Loucy (cell line): ENCODE data around the gene TENT5D.
"Not testable (repeated sequence)": the region's sequence is repeated elsewhere in the genome, so short reads cannot be mapped to it uniquely, and the experiment has no call there.

ENCODE experiments used
- H2AFZ ChIP-seq: fragments of 200-600 bp; sonication (generic); 2 replicates; pipeline ENCODE4 v1.6.0; 2016; ENCODE audit warnings: antibody characterized with exemption, mild to moderate bottlenecking, low read length, moderate library complexity
- H3F3A ChIP-seq: fragments of 200-600 bp; 2 replicates; pipeline ENCODE4 v1.6.0; 2016; ENCODE audit warnings: antibody characterized with exemption, low read depth, mild to moderate bottlenecking
- H3K27me3 ChIP-seq: fragments of 200-600 bp; sonication (generic); 2 replicates; pipeline ENCODE4 v1.6.1; 2014; ENCODE audit warnings: low read length, mild to moderate bottlenecking; ENCODE audit not compliant: insufficient read depth, poor library complexity, severe bottlenecking
- H3K36me3 ChIP-seq: fragments of 200-600 bp; sonication (generic); 2 replicates; pipeline ENCODE4 v1.6.1; 2016; ENCODE audit warnings: low read length; ENCODE audit not compliant: insufficient read depth
- H3K4me1 ChIP-seq: fragments of 200-600 bp; sonication (generic); 2 replicates; pipeline ENCODE4 v1.5.1; 2014; ENCODE audit warnings: low read length, mild to moderate bottlenecking; ENCODE audit not compliant: insufficient read depth, poor library complexity, severe bottlenecking
- H3K4me2 ChIP-seq: fragments of 200-600 bp; sonication (generic); 2 replicates; pipeline ENCODE4 v1.6.0; 2014; ENCODE audit warnings: antibody characterized with exemption, low read length, low read depth, mild to moderate bottlenecking; ENCODE audit not compliant: poor library complexity, severe bottlenecking
- H3K4me3 ChIP-seq: fragments of 200-600 bp; sonication (generic); 2 replicates; pipeline ENCODE4 v1.5.1; 2014; ENCODE audit warnings: low read length, mild to moderate bottlenecking, mixed read lengths; ENCODE audit not compliant: poor library complexity, severe bottlenecking
- H3K79me2 ChIP-seq: fragments of 200-600 bp; sonication (generic); 2 replicates; pipeline ENCODE4 v1.6.1; 2014; ENCODE audit warnings: low read length; ENCODE audit not compliant: insufficient read depth
- H3K9ac ChIP-seq: fragments of 200-600 bp; sonication (generic); 2 replicates; pipeline ENCODE4 v1.6.0; 2014; ENCODE audit warnings: mild to moderate bottlenecking, low read depth, low read length, moderate library complexity; ENCODE audit not compliant: poor library complexity, severe bottlenecking
- H3K9me2 ChIP-seq: fragments of 200-600 bp; sonication (generic); replicated peaks from 2 replicates; pipeline ENCODE4 v1.6.1; 2016; ENCODE audit warnings: low read depth, low read length, mixed read lengths
- H3K9me3 ChIP-seq: fragments of 200-600 bp; sonication (generic); 2 replicates; pipeline ENCODE4 v1.6.1; 2014; ENCODE audit warnings: mild to moderate bottlenecking, antibody characterized with exemption, low read length, low read depth; ENCODE audit not compliant: insufficient read depth
- H4K20me1 ChIP-seq: fragments of 200-600 bp; sonication (generic); 2 replicates; pipeline ENCODE4 v1.6.0; 2014; ENCODE audit warnings: antibody characterized with exemption, low read length, mild to moderate bottlenecking; ENCODE audit not compliant: insufficient read depth, poor library complexity, severe bottlenecking
- EZH2phosphoT487 ChIP-seq: fragments of 200-600 bp; IDR thresholded peaks from 2 replicates; pipeline ENCODE4 v1.6.1; 2018; ENCODE audit warnings: antibody characterized with exemption, mild to moderate bottlenecking, moderate library complexity, borderline replicate concordance
- TF ChIP-seq, protein P1 (sequence below): fragments of 200-600 bp; sonication (generic); conservative IDR thresholded peaks from 2 replicates; pipeline ENCODE4 v1.5.1; 2014; ENCODE audit warnings: mild to moderate bottlenecking, antibody characterized with exemption, low read length

Gene TENT5D

DNA sequence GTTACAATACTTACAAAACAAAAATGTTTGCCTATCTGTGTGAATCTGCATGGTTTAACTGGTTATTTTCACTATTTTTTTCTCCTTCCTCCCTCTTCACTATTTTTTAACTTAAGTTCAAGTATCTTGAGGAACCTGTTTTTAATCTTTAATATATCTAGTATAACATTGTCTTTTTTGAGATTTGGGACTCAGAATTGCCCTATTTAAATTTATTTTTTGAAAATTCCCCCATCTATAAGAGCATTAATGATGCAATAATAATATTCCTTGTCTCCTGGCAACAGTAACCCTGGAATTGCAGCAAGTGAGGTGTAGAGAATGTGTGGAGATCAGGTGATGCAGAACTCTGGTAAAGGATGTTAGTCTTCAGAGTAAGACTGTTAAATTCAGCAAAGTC is at the start of gene TENT5D:
Gene TENT5D (plus strand): TSS at position 301 of the 400 bp plus-strand sequence. CDS start 22,093 bp downstream, outside the sequence.
- H3K27me3 ChIP-seq, result no peaks in the 10 kb centered on the region
- H3K79me2 ChIP-seq, result no peaks in the 10 kb centered on the region
- no peaks in the 10 kb centered on the region for H4K20me1 ChIP-seq
- no peak within 1 kb of the TSS for H3K4me3 ChIP-seq
- H2AFZ ChIP-seq, result no peak within 1 kb of the TSS
- no peaks in the 10 kb centered on the region for H3K36me3 ChIP-seq
- no peaks in the 10 kb centered on the region for H3F3A ChIP-seq
- no peaks in the 10 kb centered on the region for H3K4me1 ChIP-seq
- H3K9me3 ChIP-seq, result no peaks in the 10 kb centered on the region
- no peaks in the 10 kb centered on the region for H3K9me2 ChIP-seq
- no peak for TF ChIP-seq EZH2phosphoT487
- TF ChIP-seq, protein P1, sequence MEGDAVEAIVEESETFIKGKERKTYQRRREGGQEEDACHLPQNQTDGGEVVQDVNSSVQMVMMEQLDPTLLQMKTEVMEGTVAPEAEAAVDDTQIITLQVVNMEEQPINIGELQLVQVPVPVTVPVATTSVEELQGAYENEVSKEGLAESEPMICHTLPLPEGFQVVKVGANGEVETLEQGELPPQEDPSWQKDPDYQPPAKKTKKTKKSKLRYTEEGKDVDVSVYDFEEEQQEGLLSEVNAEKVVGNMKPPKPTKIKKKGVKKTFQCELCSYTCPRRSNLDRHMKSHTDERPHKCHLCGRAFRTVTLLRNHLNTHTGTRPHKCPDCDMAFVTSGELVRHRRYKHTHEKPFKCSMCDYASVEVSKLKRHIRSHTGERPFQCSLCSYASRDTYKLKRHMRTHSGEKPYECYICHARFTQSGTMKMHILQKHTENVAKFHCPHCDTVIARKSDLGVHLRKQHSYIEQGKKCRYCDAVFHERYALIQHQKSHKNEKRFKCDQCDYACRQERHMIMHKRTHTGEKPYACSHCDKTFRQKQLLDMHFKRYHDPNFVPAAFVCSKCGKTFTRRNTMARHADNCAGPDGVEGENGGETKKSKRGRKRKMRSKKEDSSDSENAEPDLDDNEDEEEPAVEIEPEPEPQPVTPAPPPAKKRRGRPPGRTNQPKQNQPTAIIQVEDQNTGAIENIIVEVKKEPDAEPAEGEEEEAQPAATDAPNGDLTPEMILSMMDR, result no peak
- H3K4me2 ChIP-seq, result no peak within 1 kb of the TSS
- H3K9ac ChIP-seq, result no peak within 1 kb of the TSS

DNA sequence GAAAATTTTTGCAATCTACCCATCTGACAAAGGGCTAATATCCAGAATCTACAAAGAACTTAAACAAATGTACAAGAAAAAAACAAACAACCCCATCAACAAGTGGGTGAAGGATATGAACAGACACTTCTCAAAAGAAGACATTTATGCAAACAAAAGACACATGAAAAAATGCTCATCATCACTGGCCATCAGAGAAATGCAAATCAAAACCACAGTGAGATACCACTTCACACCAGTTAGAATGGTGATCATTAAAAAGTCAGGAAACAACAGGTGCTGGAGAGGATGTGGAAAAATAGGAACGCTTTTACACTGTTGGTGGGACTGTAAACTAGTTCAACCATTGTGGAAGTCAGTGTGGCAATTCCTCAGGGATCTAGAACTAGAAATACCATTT is 34.6 kb upstream of the TENT5D start:
- H3K4me2 ChIP-seq, H3K27me3 ChIP-seq: not testable (repeated sequence)

GRCh38 chrX:80388206-80388605 is 32.0 kb upstream of the TENT5D start:
- Histone ChIP-seq H3K36me3 (no peaks in the 10 kb centered on the region), H3K4me1 (no peaks in the 10 kb centered on the region), H3K9me3 (no peaks in the 10 kb centered on the region), H3K79me2 (no peaks in the 10 kb centered on the region), H3K4me3 (no peak overlapping the region), H3K9ac (no peak overlapping the region), H3K4me2 (no peak overlapping the region), H4K20me1 (no peaks in the 10 kb centered on the region), H3K27me3 (no peaks in the 10 kb centered on the region), H3F3A (no peaks in the 10 kb centered on the region), H2AFZ (no peak overlapping the region), H3K9me2 (no peaks in the 10 kb centered on the region)
- TF ChIP-seq, protein P1, result no peak
- TF ChIP-seq EZH2phosphoT487, result no peak

More for the DNA sequence above, 34.6 kb upstream of the TENT5D start:
- not testable (repeated sequence) for H3K9ac ChIP-seq, H3K36me3 ChIP-seq, H3K4me3 ChIP-seq, H3K9me3 ChIP-seq, H3F3A ChIP-seq, H4K20me1 ChIP-seq, H3K9me2 ChIP-seq, H3K4me1 ChIP-seq, H2AFZ ChIP-seq, H3K79me2 ChIP-seq

GRCh38 chrX:80412042-80412441 is 8.2 kb upstream of the TENT5D start:
- Histone ChIP-seq H2AFZ (no peak overlapping the region), H3F3A (no peaks in the 10 kb centered on the region), H3K27me3 (no peaks in the 10 kb centered on the region), H3K9me3 (no peaks in the 10 kb centered on the region), H3K4me1 (no peaks in the 10 kb centered on the region), H3K36me3 (no peaks in the 10 kb centered on the region), H3K4me3 (no peak overlapping the region), H3K79me2 (no peaks in the 10 kb centered on the region), H3K9ac (no peak overlapping the region), H3K4me2 (no peak overlapping the region), H4K20me1 (no peaks in the 10 kb centered on the region), H3K9me2 (no peaks in the 10 kb centered on the region)
- TF ChIP-seq, protein P1, result no peak
- no peak for TF ChIP-seq EZH2phosphoT487
